Heart right ventricle (tissue), 16 donors: Measurements from ENCODE around the gene VPREB3. TPM values are rescaled to one million over a fixed set of nuclear protein-coding genes. Genes with fewer than 3 reads are reported as not detected.

ENCODE experiments used
- ATAC-seq, 8 donors: fragments of 200-7000 bp; cut with Tn5 transposase; one replicate each; pipeline ENCODE4 v1.9.1; 2020; ENCODE audit warnings: mild to moderate bottlenecking in 8 of 8, moderate library complexity in 8 of 8, moderate number of reproducible peaks in 1 of 8
- DNase-seq, 2 donors: peaks; one replicate each; pipeline ENCODE4 v3.0.0-alpha.2; 2020
- H3K27ac ChIP-seq, 10 donors: fragments of 200-600 bp; sonication (generic) in 2 of 10; one replicate each; pipeline versions ENCODE4 v1.5.0 to v1.8.0; 2020 to 2022; ENCODE audit warnings: mild to moderate bottlenecking in 3 of 10
- H3K27me3 ChIP-seq, 7 donors: fragments of 200-600 bp; one replicate each; pipeline ENCODE4 v1.8.0; 2021 to 2022; ENCODE audit warnings: mild to moderate bottlenecking in 2 of 7
- H3K36me3 ChIP-seq, 9 donors: fragments of 200-600 bp; sonication (generic) in 1 of 9; one replicate each; pipeline versions ENCODE4 v1.5.0 to v1.8.0; 2020 to 2022; ENCODE audit warnings: mild to moderate bottlenecking in 2 of 9
- H3K4me1 ChIP-seq, 9 donors: fragments of 200-600 bp; sonication (generic) in 1 of 9; one replicate each; pipeline versions ENCODE4 v1.5.0 to v1.8.0; 2020 to 2022; ENCODE audit warnings: mild to moderate bottlenecking in 4 of 9
- H3K4me3 ChIP-seq, 10 donors: fragments of 200-600 bp; sonication (generic) in 2 of 10; one replicate each; pipeline versions ENCODE4 v1.5.0 to v1.8.0; 2020 to 2022; ENCODE audit warnings: mild to moderate bottlenecking in 7 of 10, moderate library complexity in 2 of 10
- H3K9me3 ChIP-seq, 11 donors: fragments of 200-600 bp in 10 of 11; sonication (generic) in 2 of 11; one replicate each; pipeline versions ENCODE4 v1.5.0 to v1.8.0; 2013 to 2022; ENCODE audit warnings: mild to moderate bottlenecking in 2 of 11, control low read depth in 1 of 11, moderate library complexity in 1 of 11
- WGBS, 2 donors: extraction: QIAGEN DNeasy Blood & Tissue Kit; methylation state at CpG; one replicate each; pipeline ENCODE4 v1.1.7; 2013; ENCODE audit warnings: inconsistent platforms in 1 of 2; 5-methylcytosine and 5-hydroxymethylcytosine counted together
- intact Hi-C, 10 donors: fragments of 100-400 bp; cut with DNase I; formaldehyde crosslinking; loops; one replicate each; pipeline versions ENCODE4 v1.11.1 to v1.14.2; 2022
- polyA plus RNA-seq, 2 donors: library from polyadenylated mRNA; stranded (reverse); fragments of 200-250 nt; gene quantifications; one replicate each; pipeline ENCODE4 v1.2.3, GENCODE V29; 2013
- total RNA-seq, 10 donors: library from RNA; stranded (reverse); fragmentation: NEBNext Ultra II Directional in 3 of 10; extraction: Animal tissue kit (Norgen Biotek cat#: 25700) in 3 of 10; gene quantifications; one replicate each; pipeline versions ENCODE4 v1.2.1 to v1.2.4, GENCODE V29; 2021 to 2023
- TF ChIP-seq, protein P1 (sequence below), 9 donors: fragments of 200-600 bp; sonication (generic) in 2 of 9; IDR thresholded peaks; one replicate each; pipeline versions ENCODE4 v1.5.0 to v1.8.0; 2021 to 2022; ENCODE audit warnings: antibody characterized with exemption in 9 of 9, mild to moderate bottlenecking in 5 of 9, moderate library complexity in 1 of 9
- donor health status: Arrhythmogenic right ventricular cardiomyopathy.
- donor health status: ischemic (EF 13 %, LVEDD 7.1; RV severe dilation, severe dysfunction).
- donor health status: healthy with polysubstance abuse.
- donor health status: DM: no; HTN: yes; CAD: no.
- donor health status: DM: no; HTN: no; CAD: no.
- donor health status: ischemic (EF 25% LVEDD 6.9; RV normal size, moderate dysfunction).
- donor health status: ischemic (EF 25% LVEDD 5.7; RV mildly dilated, moderate dysfunction).
- donor health status: healthy.
- donor health status: DM: yes; HTN: yes; CAD: no.
- donor health status: Ischemic cardiomyopathy.
- donor health status: ischemic (EF 35%, LVEDD 5.7; RV mildly dilated, moderate dysfunction).
- donor health status: nonischemic (EF 11% LVEDD 7.7; RV severe dilation, severe dysfunction).
- donor health status: DM: yes; HTN: yes; CAD: no.
- donor health status: PGD.
- donor health status: ischemic (EF 29% LVEDD 5.4; RV normal size, mild dysfunction).
- donor health status: nonischemic (EF 23%, LVEDD 6.1; RV moderate dilation, normal function).

VPREB3 gene
- total and polyA plus RNA-seq, 12 donors: 0.56 to 2.5 (median 0.96) TPM; not detected in 4

DNA sequence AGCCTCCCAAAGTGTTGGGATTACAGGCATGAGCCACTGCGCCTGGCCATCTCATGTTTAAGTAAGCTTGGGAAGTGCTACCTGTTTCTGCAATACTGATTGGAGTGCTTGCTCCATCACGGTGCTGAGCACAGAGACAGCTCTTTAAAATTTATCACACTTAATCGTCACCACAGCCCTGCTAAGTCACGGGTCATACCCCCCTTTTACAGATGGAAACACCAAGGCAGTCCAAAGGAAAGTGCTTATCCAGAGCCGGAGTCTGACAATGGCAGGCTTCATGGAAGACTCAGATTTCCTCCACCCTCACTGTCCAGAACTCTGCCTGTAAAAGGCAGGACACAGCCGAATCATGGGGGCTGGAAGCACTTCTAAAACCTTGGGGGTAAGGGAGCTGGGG is 5.8 kb upstream of the VPREB3 start:
- Histone ChIP-seq H3K9me3 (no peaks in the 10 kb centered on the region), H3K27me3 (no peaks in the 10 kb centered on the region), H3K36me3 (peaks cover 0 to 7% (median 0%) of the 10 kb centered on the region in 9 donors), H3K27ac (no peak overlapping the region), H3K4me1 (peaks cover 2 to 28% (median 24%) of the 10 kb centered on the region in 9 donors), H3K4me3 (no peak overlapping the region)
- DNase-seq (no peak), ATAC-seq (no peak)
- WGBS, 2 donors: 76 to 84% methylated on average over 6 of the region's 6 CpGs
- TF ChIP-seq, protein P1, sequence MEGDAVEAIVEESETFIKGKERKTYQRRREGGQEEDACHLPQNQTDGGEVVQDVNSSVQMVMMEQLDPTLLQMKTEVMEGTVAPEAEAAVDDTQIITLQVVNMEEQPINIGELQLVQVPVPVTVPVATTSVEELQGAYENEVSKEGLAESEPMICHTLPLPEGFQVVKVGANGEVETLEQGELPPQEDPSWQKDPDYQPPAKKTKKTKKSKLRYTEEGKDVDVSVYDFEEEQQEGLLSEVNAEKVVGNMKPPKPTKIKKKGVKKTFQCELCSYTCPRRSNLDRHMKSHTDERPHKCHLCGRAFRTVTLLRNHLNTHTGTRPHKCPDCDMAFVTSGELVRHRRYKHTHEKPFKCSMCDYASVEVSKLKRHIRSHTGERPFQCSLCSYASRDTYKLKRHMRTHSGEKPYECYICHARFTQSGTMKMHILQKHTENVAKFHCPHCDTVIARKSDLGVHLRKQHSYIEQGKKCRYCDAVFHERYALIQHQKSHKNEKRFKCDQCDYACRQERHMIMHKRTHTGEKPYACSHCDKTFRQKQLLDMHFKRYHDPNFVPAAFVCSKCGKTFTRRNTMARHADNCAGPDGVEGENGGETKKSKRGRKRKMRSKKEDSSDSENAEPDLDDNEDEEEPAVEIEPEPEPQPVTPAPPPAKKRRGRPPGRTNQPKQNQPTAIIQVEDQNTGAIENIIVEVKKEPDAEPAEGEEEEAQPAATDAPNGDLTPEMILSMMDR (IDR thresholded peaks at IDR 0.05): no peak
- intact Hi-C loops: loop anchor here in 3 of 10 donors (10.0 kb wide), 2 partner anchors 135 to 215 kb away; no protein-coding TSS in a partner anchor

DNA sequence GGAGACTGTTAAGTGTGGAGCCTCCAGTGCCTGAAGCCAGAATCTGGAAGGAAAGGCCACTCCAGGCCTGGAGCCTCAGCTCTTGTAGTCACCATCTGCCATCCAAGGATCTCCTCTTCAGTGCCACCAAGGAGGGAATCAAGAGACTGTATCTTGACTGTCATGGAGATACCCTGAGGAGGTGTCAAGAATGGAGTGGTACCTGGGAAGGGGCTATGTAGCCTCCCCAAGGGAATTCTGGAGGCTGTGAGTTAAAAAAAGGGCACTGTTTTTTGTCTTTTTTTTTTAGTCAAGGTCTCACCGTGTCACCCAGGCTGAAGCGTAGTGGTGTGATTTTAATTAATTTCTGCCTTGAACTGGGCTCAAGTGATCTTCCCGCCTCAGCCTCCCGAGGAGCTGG is 5.3 kb upstream of the VPREB3 start:
- Histone ChIP-seq H3K4me3 (no peak overlapping the region), H3K4me1 (peaks cover 2 to 25% (median 21%) of the 10 kb centered on the region in 9 donors), H3K9me3 (no peaks in the 10 kb centered on the region), H3K27ac (no peak overlapping the region), H3K36me3 (peaks cover 0 to 2% (median 0%) of the 10 kb centered on the region in 9 donors), H3K27me3 (no peaks in the 10 kb centered on the region)
- 90 to 95% methylated on average over 4 of the region's 4 CpGs for WGBS, 2 donors
- no peak for ATAC-seq
- intact Hi-C loops: no loop called here
- TF ChIP-seq, protein P1 (IDR thresholded peaks at IDR 0.05): no peak
- no peak for DNase-seq

DNA sequence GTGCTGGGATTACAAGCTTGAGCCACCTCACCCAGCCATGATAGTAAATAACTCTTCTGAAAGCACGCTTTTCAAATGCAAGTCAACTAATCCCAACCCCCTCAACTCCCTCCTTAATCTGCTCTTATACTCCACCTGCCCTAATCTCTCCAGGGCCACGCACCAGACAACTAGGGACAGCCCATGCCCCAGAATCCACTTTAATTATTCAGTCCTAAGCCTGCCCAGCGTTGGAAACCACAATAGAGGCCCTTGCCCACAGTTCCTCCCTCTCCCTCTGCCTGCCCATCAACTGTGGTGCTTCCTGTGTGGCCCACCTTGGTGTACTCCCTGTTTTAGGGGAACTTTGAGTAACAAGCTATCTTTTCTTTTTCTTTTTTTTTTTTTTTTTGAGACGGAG is 2.7 kb upstream of the VPREB3 start:
- H3K27ac ChIP-seq: no peak overlapping the region
- H3K4me1 ChIP-seq: peaks cover 0 to 5% (median 0%) of the 10 kb centered on the region in 9 donors
- H3K36me3 ChIP-seq: no peaks in the 10 kb centered on the region
- no peaks in the 10 kb centered on the region for H3K27me3 ChIP-seq
- DNase-seq (no peak), ATAC-seq (no peak)
- 56 to 59% methylated on average over 4 of the region's 4 CpGs for WGBS, 2 donors
- H3K4me3 ChIP-seq: no peak overlapping the region
- TF ChIP-seq, protein P1 (IDR thresholded peaks at IDR 0.05): no peak
- no peaks in the 10 kb centered on the region for H3K9me3 ChIP-seq
- intact Hi-C loops: no loop called here

DNA sequence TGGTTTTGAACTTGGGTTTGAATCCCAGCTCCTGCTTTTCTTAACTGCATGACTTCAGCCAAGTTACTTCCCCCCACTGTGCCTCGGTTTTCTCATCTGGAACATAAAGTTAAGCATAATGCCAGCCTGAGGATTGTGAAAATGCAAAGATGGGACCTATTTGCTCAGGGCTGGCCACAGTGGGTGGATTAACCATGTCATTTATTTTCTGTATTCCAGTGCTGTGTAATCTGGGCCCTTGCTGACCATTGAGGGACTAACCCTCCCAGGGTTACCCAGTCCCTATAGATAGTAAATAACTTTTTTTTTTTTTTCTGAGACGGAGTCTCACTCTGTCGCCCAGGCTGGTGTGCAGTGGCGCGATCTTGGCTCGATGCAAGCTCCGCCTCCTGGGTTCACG is 1.5 kb upstream of the VPREB3 start:
- no peak for ATAC-seq
- Histone ChIP-seq H3K27ac (no peak overlapping the region), H3K4me1 (peaks cover 0 to 13% (median 0%) of the 10 kb centered on the region in 9 donors), H3K27me3 (no peaks in the 10 kb centered on the region), H3K4me3 (no peak overlapping the region), H3K36me3 (no peaks in the 10 kb centered on the region), H3K9me3 (no peaks in the 10 kb centered on the region)
- no peak for DNase-seq
- 82 to 88% methylated on average over 8 of the region's 8 CpGs for WGBS, 2 donors
- intact Hi-C loops: no loop called here
- TF ChIP-seq, protein P1 (IDR thresholded peaks at IDR 0.05): no peak
